B cell (primary cell): Measurements from ENCODE around the gene NFASC.

Experiments
- EZH2 ChIP-seq: IDR thresholded peaks from 2 replicates; pipeline ENCODE4 v1.6.1; 2012; ENCODE audit warnings: borderline replicate concordance, low read depth, mild to moderate bottlenecking, moderate library complexity, low read length; ENCODE audit not compliant: insufficient read depth, poor library complexity, severe bottlenecking
- TF ChIP-seq, protein P1 (sequence below): fragments of 200-600 bp; IDR thresholded peaks from one replicate; pipeline ENCODE4 v1.8.0; 2022; ENCODE audit warnings: antibody characterized with exemption, mild to moderate bottlenecking

DNA sequence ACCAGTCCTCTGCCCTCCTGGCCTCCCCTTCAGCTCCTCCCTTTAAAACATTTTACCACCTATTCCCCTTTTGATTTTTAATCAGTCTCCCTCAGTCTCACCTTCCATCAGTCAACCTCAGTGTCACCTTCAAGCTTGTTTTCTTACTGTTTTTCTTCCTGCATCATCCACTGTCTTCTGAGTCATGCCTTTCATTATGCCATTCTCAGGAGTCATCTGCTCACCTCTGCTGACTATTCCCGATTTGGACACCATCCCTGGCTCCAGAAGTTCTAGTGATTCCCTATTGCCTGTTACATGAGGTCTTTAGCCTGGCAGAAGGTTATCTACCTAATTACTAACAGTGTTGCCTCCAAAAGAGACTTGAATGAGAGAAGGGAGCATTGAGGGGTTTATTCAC, 23.9 kb downstream of the NFASC start:
- TF ChIP-seq, protein P1, sequence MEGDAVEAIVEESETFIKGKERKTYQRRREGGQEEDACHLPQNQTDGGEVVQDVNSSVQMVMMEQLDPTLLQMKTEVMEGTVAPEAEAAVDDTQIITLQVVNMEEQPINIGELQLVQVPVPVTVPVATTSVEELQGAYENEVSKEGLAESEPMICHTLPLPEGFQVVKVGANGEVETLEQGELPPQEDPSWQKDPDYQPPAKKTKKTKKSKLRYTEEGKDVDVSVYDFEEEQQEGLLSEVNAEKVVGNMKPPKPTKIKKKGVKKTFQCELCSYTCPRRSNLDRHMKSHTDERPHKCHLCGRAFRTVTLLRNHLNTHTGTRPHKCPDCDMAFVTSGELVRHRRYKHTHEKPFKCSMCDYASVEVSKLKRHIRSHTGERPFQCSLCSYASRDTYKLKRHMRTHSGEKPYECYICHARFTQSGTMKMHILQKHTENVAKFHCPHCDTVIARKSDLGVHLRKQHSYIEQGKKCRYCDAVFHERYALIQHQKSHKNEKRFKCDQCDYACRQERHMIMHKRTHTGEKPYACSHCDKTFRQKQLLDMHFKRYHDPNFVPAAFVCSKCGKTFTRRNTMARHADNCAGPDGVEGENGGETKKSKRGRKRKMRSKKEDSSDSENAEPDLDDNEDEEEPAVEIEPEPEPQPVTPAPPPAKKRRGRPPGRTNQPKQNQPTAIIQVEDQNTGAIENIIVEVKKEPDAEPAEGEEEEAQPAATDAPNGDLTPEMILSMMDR: no peak
- no peak for TF ChIP-seq EZH2
